Islet precursor cell (in vitro differentiated cells): ENCODE results near the gene ITGBL1.

Source experiments
- DNase-seq: peaks from one replicate; pipeline ENCODE4 v3.0.0-alpha.2; 2018

ITGBL1 gene

GRCh38 chr13:101569807-101570206, 117.3 kb downstream of the ITGBL1 start:
- no peak for DNase-seq

- DNase-seq: no peak
These were observed 117.9 kb downstream of the ITGBL1 start for GRCh38 chr13:101570410-101570809.

- no peak for DNase-seq
These were observed 120.0 kb downstream of the ITGBL1 start for GRCh38 chr13:101572456-101572855.

GRCh38 chr13:101575581-101575980, 123.1 kb downstream of the ITGBL1 start:
- no peak for DNase-seq

GRCh38 chr13:101576455-101576854, 124.0 kb downstream of the ITGBL1 start:
- no peak for DNase-seq

GRCh38 chr13:101576977-101577376, 124.5 kb downstream of the ITGBL1 start:
- DNase-seq: no peak

GRCh38 chr13:101579281-101579802, 126.9 kb downstream of the ITGBL1 start:
- no peak for DNase-seq

GRCh38 chr13:101584331-101584730, 131.9 kb downstream of the ITGBL1 start:
- DNase-seq: no peak

GRCh38 chr13:101590479-101590878, 138.0 kb downstream of the ITGBL1 start:
- DNase-seq: no peak

- DNase-seq: no peak
These were observed 142.5 kb downstream of the ITGBL1 start for GRCh38 chr13:101594936-101595335.

GRCh38 chr13:101596803-101597202, 144.3 kb downstream of the ITGBL1 start:
- DNase-seq: no peak

GRCh38 chr13:101611491-101612475, 159.3 kb downstream of the ITGBL1 start:
- DNase-seq: no peak

- DNase-seq: no peak
These were observed 160.3 kb downstream of the ITGBL1 start for GRCh38 chr13:101612735-101613134.

- no peak for DNase-seq
These were observed 162.0 kb downstream of the ITGBL1 start for GRCh38 chr13:101614491-101614890.

GRCh38 chr13:101618440-101619187, 166.1 kb downstream of the ITGBL1 start:
- DNase-seq: no peak

GRCh38 chr13:101621099-101621498, 168.6 kb downstream of the ITGBL1 start:
- no peak for DNase-seq

- no peak for DNase-seq
These were observed 171.2 kb downstream of the ITGBL1 start for GRCh38 chr13:101623470-101624209.

GRCh38 chr13:101624210-101624922, 171.9 kb downstream of the ITGBL1 start:
- DNase-seq: no peak

GRCh38 chr13:101624981-101625380, 172.5 kb downstream of the ITGBL1 start:
- no peak for DNase-seq

GRCh38 chr13:101626925-101627555, 174.6 kb downstream of the ITGBL1 start:
- no peak for DNase-seq

- DNase-seq: no peak
These were observed 175.1 kb downstream of the ITGBL1 start for GRCh38 chr13:101627556-101627943.

GRCh38 chr13:101628900-101629299, 176.4 kb downstream of the ITGBL1 start:
- no peak for DNase-seq
